ENCODE data around the gene HCN2.

The HCN2 gene

GRCh38 chr19:658059-658839 is 68.6 kb downstream of the HCN2 start:
- intact Hi-C loops (cut with DNase I) = no loop called here
- DNase-seq = no peak

- DNase-seq = peak in 8 of 42 donors; percentile 20 to 60 (median 34)
- intact Hi-C loops (cut with DNase I) = no loop called here
Measured at GRCh38 chr19:658916-659839, 69.5 kb downstream of the HCN2 start.

GRCh38 chr19:660793-661426 is 71.2 kb downstream of the HCN2 start:
- no peak for DNase-seq
- intact Hi-C loops (cut with DNase I) = loop anchor here (10.0 kb wide), 2 partner anchors 134 to 264 kb away; partner anchors contain the start of genes ARID3A and PTBP1

- DNase-seq = no peak
- intact Hi-C loops (cut with DNase I) = loop anchor here (2.0 to 10.0 kb wide), 3 partner anchors 19 to 263 kb away; partner anchors contain the start of genes ARID3A and PTBP1
Measured at GRCh38 chr19:661427-662196, 71.9 kb downstream of the HCN2 start.

GRCh38 chr19:662207-662961 is 72.7 kb downstream of the HCN2 start:
- intact Hi-C loops (cut with DNase I) = loop anchor here (2.0 to 10.0 kb wide), 3 partner anchors 18 to 262 kb away; partner anchors contain the start of genes ARID3A and PTBP1
- no peak for DNase-seq

GRCh38 chr19:662962-663681 is 73.4 kb downstream of the HCN2 start, which contains the start of gene RNF126:
Gene RNF126 (minus strand): TSS chr19:663214. CDS start chr19:663121, 93 bp downstream.
- intact Hi-C loops (cut with DNase I) = loop anchor here (2.0 to 10.0 kb wide), 3 partner anchors 18 to 262 kb away; partner anchors contain the start of genes ARID3A and PTBP1
- peak; percentile 68 to 96 (median 90) for DNase-seq

GRCh38 chr19:663682-664117 is 74.0 kb downstream of the HCN2 start:
- peak in 1 of 42 donors; percentile 23 for DNase-seq

GRCh38 chr19:664913-665443 is 75.3 kb downstream of the HCN2 start:
- intact Hi-C loops (cut with DNase I) = loop anchor here (2.0 to 10.0 kb wide), 3 partner anchors 72 to 260 kb away; partner anchors contain the start of genes ARID3A and PTBP1

More at GRCh38 chr19:663682-664117, 74.0 kb downstream of the HCN2 start:
- intact Hi-C loops (cut with DNase I) = loop anchor here (2.0 to 10.0 kb wide), 4 partner anchors 17 to 261 kb away; partner anchors contain the start of genes ARID3A and PTBP1

More at GRCh38 chr19:664913-665443, 75.3 kb downstream of the HCN2 start:
- peak; percentile 70 to 92 (median 84) for DNase-seq
